Measurements from ENCODE around the gene ZSCAN30. TPM values are rescaled to one million over a fixed set of nuclear protein-coding genes. Genes with fewer than 3 reads are reported as not detected.
A peak's percentile ranks its signal among the peaks of the same experiment; 100 is the strongest.

The ZSCAN30 gene
- total and polyA plus RNA-seq, 3 experiments from 2014 or later, result 3.0 to 10.8 (median 8.9) TPM

DNA sequence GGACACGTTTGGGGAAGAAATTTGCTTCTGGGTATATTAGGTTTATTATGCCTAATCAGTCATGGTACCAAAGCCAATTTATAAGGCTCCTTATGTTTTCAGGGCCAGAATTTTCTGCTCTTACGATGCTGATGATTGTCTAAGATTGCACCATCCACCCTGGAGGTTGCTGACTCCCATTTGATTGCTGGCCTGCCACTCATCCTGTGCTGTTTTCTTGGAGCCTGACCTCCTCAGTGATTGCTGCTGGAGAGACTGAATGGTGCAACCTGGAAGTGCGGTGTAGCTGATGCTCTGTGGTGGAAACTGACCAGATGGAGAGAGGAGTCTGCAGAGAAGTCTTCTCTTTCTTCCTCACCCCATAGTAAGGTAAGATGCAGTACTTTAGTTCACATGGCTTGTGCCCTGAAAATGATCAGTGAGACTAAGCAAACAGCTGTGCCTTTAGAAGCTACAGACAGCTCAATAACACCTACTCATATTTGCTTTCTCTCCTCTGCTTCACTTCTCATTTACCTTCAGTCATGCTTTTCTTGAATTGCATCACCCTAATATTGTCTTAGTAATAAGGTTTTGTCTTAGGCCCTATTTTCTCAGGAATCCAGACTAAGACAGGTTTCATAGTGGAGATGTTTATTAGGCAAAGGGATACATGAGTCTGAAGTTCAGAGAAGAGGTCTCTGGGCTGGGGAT lies 36.8 kb upstream of the ZSCAN30 start:
- Mint-ChIP-seq H3K27ac (no peak overlapping the region), H3K9me3 (peaks cover 0 to 5% (median 0%) of the 10 kb centered on the region in 5 donors), H3K36me3 (peaks cover 0 to 17% (median 5%) of the 10 kb centered on the region in 3 donors), H3K27me3 (peaks cover 0 to 3% of the 10 kb centered on the region in 2 donors), H3K4me1 (no peaks in the 10 kb centered on the region), H3K4me3 (no peak overlapping the region)
- Histone ChIP-seq H3K4me3 (ENCODE audit: low read length) (no peak overlapping the region), H3K4me1 (ENCODE audit: insufficient read depth, low read length) (no peaks in the 10 kb centered on the region), H3K27ac (ENCODE audit: low read depth, low read length) (no peak overlapping the region), H3K27me3 (ENCODE audit: insufficient read depth, low read length, poor library complexity, severe bottlenecking) (no peaks in the 10 kb centered on the region), H3K36me3 (ENCODE audit: insufficient read depth, low read length) (no peaks in the 10 kb centered on the region), H3K9me3 (ENCODE audit: low read length) (no peaks in the 10 kb centered on the region)
- DNase-seq, result no peak
- CTCF ChIA-PET, result no interaction called here
- POLR2A ChIA-PET, result no interaction called here

DNA sequence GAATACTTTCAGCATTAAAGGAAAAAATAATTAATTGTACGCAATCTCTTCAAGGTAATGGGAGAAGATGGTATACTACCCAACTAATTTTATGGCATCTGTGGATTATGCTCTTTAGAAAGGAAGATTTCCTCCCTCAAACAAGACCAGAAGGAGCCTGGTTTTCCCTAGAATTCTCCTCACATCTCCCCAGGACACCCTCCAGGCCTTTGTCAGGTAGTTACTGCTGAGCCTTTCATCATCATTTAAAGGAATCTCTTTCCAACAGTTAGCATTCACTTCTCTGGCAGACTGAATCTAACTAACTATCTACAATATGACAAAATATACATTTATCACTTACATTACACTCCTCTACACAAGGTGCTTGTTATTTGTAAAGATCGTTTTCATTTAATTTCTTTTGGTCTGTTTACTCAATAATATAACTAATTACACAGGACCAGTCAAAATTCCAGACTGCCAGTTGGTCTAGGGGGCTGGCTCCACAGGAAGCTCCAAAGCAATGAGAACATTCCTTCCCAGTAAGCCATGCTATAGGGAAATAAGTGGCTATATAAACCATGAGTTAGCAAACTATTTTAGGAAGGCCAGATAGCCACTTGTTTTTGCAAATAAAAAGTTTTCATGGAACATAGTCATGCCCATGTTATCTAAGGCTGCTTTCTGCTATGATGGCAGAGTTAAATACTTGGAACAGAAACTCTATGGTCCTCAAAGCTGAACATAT lies 35.1 kb upstream of the ZSCAN30 start:
- CTCF ChIA-PET, result no interaction called here
- Mint-ChIP-seq H3K4me1 (no peaks in the 10 kb centered on the region), H3K27me3 (peaks cover 0 to 3% of the 10 kb centered on the region in 2 donors)

DNA sequence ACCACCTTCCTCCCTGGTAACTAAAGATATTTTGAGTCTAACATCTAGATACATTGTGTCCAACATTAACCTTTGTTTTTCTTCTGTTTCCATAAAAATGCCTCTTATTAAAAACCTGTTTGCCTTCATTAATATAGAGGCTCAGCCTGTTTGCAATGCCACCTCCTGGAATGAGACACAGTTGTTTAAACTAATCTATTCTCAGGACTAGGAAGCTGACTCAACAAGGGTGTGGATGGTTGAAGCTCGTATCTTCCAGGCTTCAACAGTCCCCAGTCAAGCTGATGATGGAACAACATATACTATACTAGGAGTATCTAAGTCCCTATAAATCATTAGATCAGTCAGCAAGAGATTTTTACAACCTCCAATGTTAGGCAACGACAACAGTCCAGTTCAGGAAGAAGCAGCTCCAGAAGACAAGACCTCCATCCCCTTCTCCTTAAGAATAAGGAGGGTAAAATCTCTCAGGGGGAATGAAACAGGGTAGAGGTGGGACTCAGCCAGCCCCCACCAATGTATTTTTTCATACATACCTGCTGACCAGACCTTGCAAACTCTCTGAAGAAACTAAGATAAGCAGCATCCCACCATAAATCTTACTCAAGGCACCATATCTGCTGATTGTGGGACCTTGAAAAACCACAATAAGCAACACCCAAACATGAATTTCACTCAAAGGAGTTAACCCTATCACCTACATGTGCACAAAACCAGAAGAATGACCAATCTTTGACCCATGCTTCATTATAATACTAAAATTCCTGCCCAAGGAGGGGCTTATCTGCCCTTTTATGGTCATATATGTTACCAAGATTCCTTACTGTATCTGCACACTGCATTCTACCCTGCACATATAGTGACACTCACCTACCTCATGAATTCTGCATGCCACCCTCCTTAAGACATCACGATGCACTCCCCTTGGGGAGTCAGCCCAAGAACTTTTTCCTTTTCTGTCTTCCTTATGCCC lies 32.7 kb upstream of the ZSCAN30 start:
- Histone ChIP-seq H3K4me3 (ENCODE audit: low read length) (no peak overlapping the region), H3K4me1 (ENCODE audit: insufficient read depth, low read length) (no peaks in the 10 kb centered on the region), H3K27me3 (ENCODE audit: insufficient read depth, low read length, poor library complexity, severe bottlenecking) (no peaks in the 10 kb centered on the region), H3K9me3 (ENCODE audit: low read length) (no peaks in the 10 kb centered on the region), H3K27ac (ENCODE audit: low read depth, low read length) (no peak overlapping the region), H3K36me3 (ENCODE audit: insufficient read depth, low read length) (no peaks in the 10 kb centered on the region)
- ChIA-PET CTCF (no interaction called here), POLR2A (no interaction called here)
- H3K9me3 Mint-ChIP-seq, result peaks cover 0 to 4% (median 0%) of the 10 kb centered on the region in 5 donors
- H3K36me3 Mint-ChIP-seq, result peaks cover 0 to 10% (median 2%) of the 10 kb centered on the region in 3 donors
- DNase-seq, result no peak
- H3K4me1 Mint-ChIP-seq, result no peaks in the 10 kb centered on the region
- peak overlapping the region in 1 of 8 donors; percentile 10 for H3K27ac Mint-ChIP-seq
- H3K27me3 Mint-ChIP-seq, result peaks cover 0 to 3% of the 10 kb centered on the region in 2 donors
- no peak overlapping the region for H3K4me3 Mint-ChIP-seq

More for the DNA sequence above, 35.1 kb upstream of the ZSCAN30 start:
- Mint-ChIP-seq H3K4me3 (no peak overlapping the region), H3K9me3 (peaks cover 0 to 5% (median 0%) of the 10 kb centered on the region in 5 donors), H3K36me3 (peaks cover 0 to 17% (median 5%) of the 10 kb centered on the region in 3 donors), H3K27ac (no peak overlapping the region)
- Histone ChIP-seq H3K27me3 (ENCODE audit: insufficient read depth, low read length, poor library complexity, severe bottlenecking) (no peaks in the 10 kb centered on the region), H3K4me1 (ENCODE audit: insufficient read depth, low read length) (no peaks in the 10 kb centered on the region), H3K36me3 (ENCODE audit: insufficient read depth, low read length) (no peaks in the 10 kb centered on the region), H3K9me3 (ENCODE audit: low read length) (no peaks in the 10 kb centered on the region), H3K4me3 (ENCODE audit: low read length) (no peak overlapping the region), H3K27ac (ENCODE audit: low read depth, low read length) (no peak overlapping the region)
- DNase-seq, result no peak
- POLR2A ChIA-PET, result no interaction called here

DNA sequence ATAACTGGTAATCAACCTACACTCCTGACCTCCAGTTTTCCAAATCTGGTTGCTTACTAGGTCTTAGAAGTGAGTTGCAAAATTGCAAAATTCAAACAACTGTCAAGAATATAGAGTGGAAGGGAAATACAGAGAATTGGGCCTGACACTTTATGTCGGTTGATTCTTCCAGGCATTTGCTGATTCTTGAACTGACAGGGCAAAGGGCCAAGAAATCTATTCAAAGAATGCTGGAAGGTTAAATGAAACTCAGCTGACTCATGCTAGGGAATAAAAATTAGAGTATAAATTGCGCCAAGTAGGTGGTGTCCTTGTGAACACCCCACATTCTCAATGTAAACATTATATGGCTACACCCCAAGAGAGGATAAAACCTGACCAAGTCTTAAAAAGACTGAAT lies 21.5 kb upstream of the ZSCAN30 start:
- H3K27me3 Mint-ChIP-seq, result no peaks in the 10 kb centered on the region
- Histone ChIP-seq H3K4me3 (ENCODE audit: low read length) (no peak overlapping the region), H3K27ac (ENCODE audit: low read depth, low read length) (no peak overlapping the region), H3K27me3 (ENCODE audit: insufficient read depth, low read length, poor library complexity, severe bottlenecking) (no peaks in the 10 kb centered on the region), H3K9me3 (ENCODE audit: low read length) (peaks cover 31% of the 10 kb centered on the region), H3K36me3 (ENCODE audit: insufficient read depth, low read length) (peaks cover 12% of the 10 kb centered on the region), H3K4me1 (ENCODE audit: insufficient read depth, low read length) (no peaks in the 10 kb centered on the region)
- no peak overlapping the region for H3K27ac Mint-ChIP-seq
- ChIA-PET CTCF (no interaction called here), POLR2A (no interaction called here)
- DNase-seq, result no peak
- H3K4me3 Mint-ChIP-seq, result no peak overlapping the region
- H3K4me1 Mint-ChIP-seq, result no peaks in the 10 kb centered on the region
- peaks cover 39 to 87% (median 71%) of the 10 kb centered on the region in 5 donors for H3K9me3 Mint-ChIP-seq
- H3K36me3 Mint-ChIP-seq, result peaks cover 14 to 66% (median 27%) of the 10 kb centered on the region in 3 donors

DNA sequence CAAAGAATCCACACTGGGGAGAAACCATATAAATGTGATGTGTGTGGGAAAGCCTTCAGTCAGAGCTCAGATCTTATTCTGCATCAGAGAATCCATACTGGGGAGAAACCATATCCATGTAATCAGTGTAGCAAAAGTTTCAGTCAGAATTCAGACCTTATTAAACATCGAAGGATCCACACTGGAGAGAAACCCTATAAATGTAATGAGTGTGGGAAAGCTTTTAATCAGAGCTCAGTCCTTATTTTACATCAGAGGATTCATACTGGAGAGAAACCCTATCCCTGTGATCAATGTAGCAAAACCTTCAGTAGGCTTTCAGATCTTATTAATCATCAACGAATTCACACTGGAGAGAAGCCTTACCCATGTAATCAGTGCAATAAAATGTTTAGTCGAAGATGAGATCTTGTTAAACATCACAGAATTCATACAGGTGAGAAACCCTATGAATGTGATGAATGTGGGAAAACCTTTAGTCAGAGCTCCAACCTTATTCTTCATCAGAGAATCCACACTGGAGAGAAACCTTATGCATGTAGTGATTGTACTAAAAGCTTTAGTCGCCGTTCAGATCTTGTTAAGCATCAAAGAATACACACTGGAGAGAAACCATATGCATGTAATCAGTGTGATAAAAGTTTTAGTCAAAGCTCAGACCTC lies 16.7 kb upstream of the ZSCAN30 start:
- Mint-ChIP-seq H3K36me3 (peaks cover 41 to 93% (median 72%) of the 10 kb centered on the region in 3 donors), H3K4me1 (no peaks in the 10 kb centered on the region), H3K4me3 (no peak overlapping the region), H3K27me3 (no peaks in the 10 kb centered on the region), H3K27ac (no peak overlapping the region), H3K9me3 (peaks cover 34 to 98% (median 92%) of the 10 kb centered on the region in 5 donors)
- no peak overlapping the region for H3K4me3 ChIP-seq (ENCODE audit: low read length)
- DNase-seq, result no peak
- CTCF ChIA-PET, result interaction anchor here (0.7 to 1.1 kb wide), 2 partner anchors 8 to 66 kb away, joined by 3 read pairs; partner anchors contain the start of gene ZNF397
- peaks cover 36% of the 10 kb centered on the region for H3K36me3 ChIP-seq (ENCODE audit: insufficient read depth, low read length)
- H3K27me3 ChIP-seq (ENCODE audit: insufficient read depth, low read length, poor library complexity, severe bottlenecking), result no peaks in the 10 kb centered on the region
- H3K9me3 ChIP-seq (ENCODE audit: low read length), result peaks cover 52% of the 10 kb centered on the region
- H3K27ac ChIP-seq (ENCODE audit: low read depth, low read length), result no peak overlapping the region
- no peaks in the 10 kb centered on the region for H3K4me1 ChIP-seq (ENCODE audit: insufficient read depth, low read length)
- POLR2A ChIA-PET, result no interaction called here

DNA sequence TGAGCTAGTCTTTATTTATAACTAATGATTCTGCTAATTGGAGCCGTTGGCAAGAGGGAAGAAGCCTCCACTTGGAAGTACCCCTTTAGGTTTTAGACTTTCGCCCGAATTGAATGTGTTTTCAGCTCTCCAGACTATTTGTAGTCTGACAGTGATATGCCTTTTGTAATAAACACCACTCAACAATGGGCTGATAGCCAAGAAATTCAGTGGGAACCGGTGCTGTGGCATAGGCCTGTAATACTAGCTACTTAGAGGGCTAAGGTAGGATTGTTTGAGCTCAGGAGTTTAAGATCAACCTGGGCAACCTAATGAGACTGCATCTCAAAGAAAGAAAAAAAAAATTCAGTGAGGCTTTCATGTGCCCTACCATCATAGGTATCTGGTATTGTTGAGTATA lies 13.6 kb upstream of the ZSCAN30 start:
- Histone ChIP-seq H3K4me3 (ENCODE audit: low read length) (no peak overlapping the region), H3K27ac (ENCODE audit: low read depth, low read length) (no peak overlapping the region), H3K9me3 (ENCODE audit: low read length) (peaks cover 48% of the 10 kb centered on the region), H3K4me1 (ENCODE audit: insufficient read depth, low read length) (no peaks in the 10 kb centered on the region), H3K36me3 (ENCODE audit: insufficient read depth, low read length) (peaks cover 36% of the 10 kb centered on the region), H3K27me3 (ENCODE audit: insufficient read depth, low read length, poor library complexity, severe bottlenecking) (no peaks in the 10 kb centered on the region)
- ChIA-PET POLR2A (no interaction called here), CTCF (no interaction called here)
- Mint-ChIP-seq H3K4me3 (no peak overlapping the region), H3K27me3 (no peaks in the 10 kb centered on the region), H3K4me1 (peaks cover 4 to 12% (median 8%) of the 10 kb centered on the region in 3 donors), H3K36me3 (peaks cover 62 to 96% (median 91%) of the 10 kb centered on the region in 3 donors), H3K9me3 (peaks cover 40 to 87% (median 86%) of the 10 kb centered on the region in 5 donors), H3K27ac (no peak overlapping the region)
- DNase-seq, result no peak

DNA sequence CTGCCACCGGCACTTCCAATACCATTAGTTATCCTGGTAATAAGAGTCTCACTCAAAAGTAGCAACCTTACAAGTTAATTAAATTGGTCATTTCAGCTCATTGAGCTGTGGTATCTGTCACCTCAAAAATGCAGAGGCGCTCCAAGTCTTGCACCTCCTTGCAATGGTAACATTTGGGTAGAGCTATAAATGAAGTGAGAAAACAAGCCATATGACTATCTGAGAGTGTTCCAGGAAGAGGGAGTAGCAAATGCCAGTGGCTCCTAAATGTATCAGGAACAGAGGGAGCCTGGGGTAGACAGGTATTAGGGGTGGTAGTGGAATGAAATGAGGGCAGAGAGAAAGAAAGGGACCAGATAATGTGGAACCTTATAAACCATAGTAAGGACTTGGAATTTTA lies 6.0 kb upstream of the ZSCAN30 start:
- H3K4me3 Mint-ChIP-seq, result no peak overlapping the region
- H3K27ac Mint-ChIP-seq, result no peak overlapping the region
- H3K27me3 ChIP-seq (ENCODE audit: insufficient read depth, low read length, poor library complexity, severe bottlenecking), result no peaks in the 10 kb centered on the region
- H3K4me1 ChIP-seq (ENCODE audit: insufficient read depth, low read length), result peaks cover 10% of the 10 kb centered on the region
- peaks cover 44 to 74% (median 73%) of the 10 kb centered on the region in 3 donors for H3K4me1 Mint-ChIP-seq
- H3K36me3 Mint-ChIP-seq, result peaks cover 45 to 76% (median 64%) of the 10 kb centered on the region in 3 donors
- H3K4me3 ChIP-seq (ENCODE audit: low read length), result no peak overlapping the region
- no peak overlapping the region for H3K27ac ChIP-seq (ENCODE audit: low read depth, low read length)
- POLR2A ChIA-PET, result no interaction called here
- DNase-seq, result no peak
- H3K36me3 ChIP-seq (ENCODE audit: insufficient read depth, low read length), result peaks cover 5% of the 10 kb centered on the region
- H3K9me3 Mint-ChIP-seq, result peaks cover 14 to 21% (median 16%) of the 10 kb centered on the region in 5 donors
- CTCF ChIA-PET, result no interaction called here
- H3K9me3 ChIP-seq (ENCODE audit: low read length), result no peaks in the 10 kb centered on the region
- H3K27me3 Mint-ChIP-seq, result peaks cover 0 to 2% of the 10 kb centered on the region in 2 donors
